ENCODE results near the gene COX20.

COX20 gene

GRCh38 chr1:244865028-244865371 is 29.5 kb downstream of the COX20 start:
- no peak for DNase-seq (ENCODE audit: low read depth)
- TF ChIP-seq, protein P1, sequence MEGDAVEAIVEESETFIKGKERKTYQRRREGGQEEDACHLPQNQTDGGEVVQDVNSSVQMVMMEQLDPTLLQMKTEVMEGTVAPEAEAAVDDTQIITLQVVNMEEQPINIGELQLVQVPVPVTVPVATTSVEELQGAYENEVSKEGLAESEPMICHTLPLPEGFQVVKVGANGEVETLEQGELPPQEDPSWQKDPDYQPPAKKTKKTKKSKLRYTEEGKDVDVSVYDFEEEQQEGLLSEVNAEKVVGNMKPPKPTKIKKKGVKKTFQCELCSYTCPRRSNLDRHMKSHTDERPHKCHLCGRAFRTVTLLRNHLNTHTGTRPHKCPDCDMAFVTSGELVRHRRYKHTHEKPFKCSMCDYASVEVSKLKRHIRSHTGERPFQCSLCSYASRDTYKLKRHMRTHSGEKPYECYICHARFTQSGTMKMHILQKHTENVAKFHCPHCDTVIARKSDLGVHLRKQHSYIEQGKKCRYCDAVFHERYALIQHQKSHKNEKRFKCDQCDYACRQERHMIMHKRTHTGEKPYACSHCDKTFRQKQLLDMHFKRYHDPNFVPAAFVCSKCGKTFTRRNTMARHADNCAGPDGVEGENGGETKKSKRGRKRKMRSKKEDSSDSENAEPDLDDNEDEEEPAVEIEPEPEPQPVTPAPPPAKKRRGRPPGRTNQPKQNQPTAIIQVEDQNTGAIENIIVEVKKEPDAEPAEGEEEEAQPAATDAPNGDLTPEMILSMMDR (conservative IDR thresholded peaks at IDR 0.05; ENCODE audit: low read depth, low read length) = no peak
- H3K4me3 ChIP-seq (ENCODE audit: low read length) = peak overlapping the region; percentile 52

- DNase-seq (ENCODE audit: low read depth) = no peak
- no peak overlapping the region for H3K4me3 ChIP-seq (ENCODE audit: low read length)
- TF ChIP-seq, protein P1 (conservative IDR thresholded peaks at IDR 0.05; ENCODE audit: low read depth, low read length) = no peak
Measured at GRCh38 chr1:244865820-244866219, 30.4 kb downstream of the COX20 start.

- DNase-seq (ENCODE audit: low read depth) = no peak
- H3K4me3 ChIP-seq (ENCODE audit: low read length) = no peak overlapping the region
- TF ChIP-seq, protein P1 (conservative IDR thresholded peaks at IDR 0.05; ENCODE audit: low read depth, low read length) = no peak
Measured at GRCh38 chr1:244866355-244866754, 30.9 kb downstream of the COX20 start.

DNA sequence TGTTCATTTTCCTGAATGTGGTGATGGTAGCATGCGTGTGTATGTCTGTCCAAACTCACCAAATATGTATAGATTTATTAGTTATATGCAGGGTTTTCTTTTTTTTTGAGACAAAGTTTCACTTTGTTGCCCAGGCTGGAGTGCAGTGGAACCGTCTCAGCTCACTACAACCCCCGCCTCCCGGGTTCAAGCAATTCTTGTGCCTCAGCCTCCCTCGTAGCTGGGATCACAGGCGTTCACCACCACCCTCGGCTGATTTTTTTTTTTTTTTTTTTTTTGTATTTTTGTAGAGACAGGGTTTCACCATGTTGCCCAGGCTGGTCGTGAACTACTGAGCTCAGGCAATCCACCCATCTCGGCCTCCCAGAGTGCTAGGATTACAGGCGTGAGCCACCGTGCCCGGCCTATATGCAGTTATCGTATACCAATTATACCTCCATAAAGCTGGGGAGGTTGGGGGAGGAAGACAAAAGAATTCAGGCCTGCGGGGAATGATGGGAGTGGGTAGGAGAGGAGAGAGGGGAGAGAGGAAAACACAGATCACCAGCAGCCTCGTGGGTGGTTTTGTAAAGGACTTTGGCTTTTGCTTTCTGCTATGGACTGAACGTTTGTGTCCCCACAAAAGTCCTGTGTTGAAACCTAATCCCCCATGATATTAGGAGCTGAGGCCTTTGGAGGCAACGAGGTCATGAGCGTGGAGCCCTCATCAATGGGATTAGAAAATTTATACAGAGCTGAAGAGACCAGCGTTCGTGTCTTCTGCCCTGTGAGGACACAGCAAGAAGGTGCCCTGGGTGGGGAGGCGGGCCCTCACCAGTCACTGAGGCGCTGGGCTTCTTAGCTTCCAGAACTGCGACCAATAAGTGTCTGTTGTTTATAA is 33.3 kb downstream of the COX20 start:
- no peak for DNase-seq (ENCODE audit: low read depth)
- TF ChIP-seq, protein P1 (conservative IDR thresholded peaks at IDR 0.05; ENCODE audit: low read depth, low read length) = no peak
- H3K4me3 ChIP-seq (ENCODE audit: low read length) = no peak overlapping the region

- no peak for DNase-seq (ENCODE audit: low read depth)
- TF ChIP-seq, protein P1 (conservative IDR thresholded peaks at IDR 0.05; ENCODE audit: low read depth, low read length) = no peak
Measured at GRCh38 chr1:244869364-244869827, 33.9 kb downstream of the COX20 start.

DNA sequence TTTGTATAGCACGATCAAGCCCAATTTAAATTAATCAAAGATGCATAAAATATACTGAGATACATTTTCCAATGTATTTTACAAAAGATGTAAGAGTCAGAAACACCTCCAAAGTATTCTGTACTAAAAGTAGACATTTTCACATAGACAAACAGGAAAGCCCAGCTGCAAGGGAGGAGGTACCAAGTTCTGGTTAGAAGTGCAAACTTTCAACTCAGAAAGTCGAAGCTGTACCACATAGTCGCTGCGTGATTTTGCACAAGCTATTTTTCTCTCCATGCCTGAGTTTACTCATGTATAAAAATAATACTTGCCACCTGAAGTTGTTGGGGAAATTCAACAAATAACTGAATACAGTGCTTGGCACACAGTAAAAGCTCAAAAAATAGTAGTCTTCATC is 34.5 kb downstream of the COX20 start:
- H3K4me3 ChIP-seq (ENCODE audit: low read length) = no peak overlapping the region
- DNase-seq (ENCODE audit: low read depth) = no peak
- TF ChIP-seq, protein P1 (conservative IDR thresholded peaks at IDR 0.05; ENCODE audit: low read depth, low read length) = no peak

More at GRCh38 chr1:244869364-244869827, 33.9 kb downstream of the COX20 start:
- no peak overlapping the region for H3K4me3 ChIP-seq (ENCODE audit: low read length)

Measured in retinal pigment epithelial cell (primary cell).